Cardiac fibroblast (primary cell): ENCODE data around the gene DBH.

ENCODE experiments used
- DNase-seq, 2 donors: peaks; one replicate each; pipeline versions ENCODE4 v3.0.0 to v3.0.0-alpha.2; 2010; ENCODE audit warnings: low read depth in 2 of 2
- H3K4me3 ChIP-seq, 2 donors: replicated peaks in 1 of 2; 1 replicate in 1 of 2; 2 replicates in 1 of 2; pipeline ENCODE4 v1.5.1; 2011; ENCODE audit warnings: low read depth in 2 of 2, low read length in 2 of 2, mild to moderate bottlenecking in 2 of 2, moderate library complexity in 1 of 2
- CTCF ChIP-seq: IDR thresholded peaks from one replicate; pipeline ENCODE4 v1.5.1; 2011; ENCODE audit warnings: low read depth, mild to moderate bottlenecking, low read length, inconsistent platforms

DBH gene

GRCh38 chr9:133691191-133691590, 55.0 kb downstream of the DBH start:
- no peak overlapping the region for H3K4me3 ChIP-seq
- DNase-seq, result no peak
- TF ChIP-seq CTCF, result no peak

- DNase-seq, result no peak
- no peak for TF ChIP-seq CTCF
- no peak overlapping the region for H3K4me3 ChIP-seq
Observed at GRCh38 chr9:133691626-133692363, 55.6 kb downstream of the DBH start.

- DNase-seq, result no peak
- TF ChIP-seq CTCF, result no peak
Observed at GRCh38 chr9:133692364-133692985, 56.3 kb downstream of the DBH start.

GRCh38 chr9:133693116-133693515, 57.0 kb downstream of the DBH start:
- no peak for TF ChIP-seq CTCF
- DNase-seq, result no peak
- no peak overlapping the region for H3K4me3 ChIP-seq

More at GRCh38 chr9:133692364-133692985, 56.3 kb downstream of the DBH start:
- H3K4me3 ChIP-seq, result no peak overlapping the region

- no peak for TF ChIP-seq CTCF
- no peak overlapping the region for H3K4me3 ChIP-seq
- no peak for DNase-seq
Observed at GRCh38 chr9:133693703-133694529, 57.8 kb downstream of the DBH start.

- TF ChIP-seq CTCF, result no peak
- DNase-seq, result no peak
- H3K4me3 ChIP-seq, result no peak overlapping the region
Observed at GRCh38 chr9:133694686-133695085, 58.5 kb downstream of the DBH start.
